HEK293 (cell line): ENCODE measurements around the gene BPHL.

ENCODE experiments used
- CTCF ChIA-PET: fragments of 350-600 bp; formaldehyde crosslinking; extraction: SDS; loops from one replicate; lab custom pipeline; 2021; ENCODE audit warnings: antibody characterized with exemption; lab: Yijun Ruan, JAX
- POLR2A ChIA-PET: fragments of 300-600 bp; formaldehyde crosslinking; extraction: SDS; loops from one replicate; lab custom pipeline; 2020; ENCODE audit warnings: antibody characterized with exemption, inconsistent platforms; lab: Yijun Ruan, JAX
- H3K27ac ChIP-seq: fragments of 200-500 bp; sonication (Bioruptor generic); 2 replicates; pipeline ENCODE4 v1.5.1; 2014; ENCODE audit warnings: low read depth, low read length, control low read depth, inconsistent platforms; ENCODE audit errors: extremely low read depth
- H3K36me3 ChIP-seq, 2 experiments: fragments of 200-500 bp in 1 of 2; sonication (Bioruptor generic) in 1 of 2; 1 replicate in 1 of 2; 2 replicates in 1 of 2; pipeline ENCODE4 v1.5.1; 2014 to 2017; ENCODE audit warnings: inconsistent platforms in 2 of 2, low read length in 2 of 2; ENCODE audit not compliant: control insufficient read depth in 2 of 2, insufficient read depth in 1 of 2
- H3K4me1 ChIP-seq: fragments of 200-500 bp; sonication (Bioruptor generic); 2 replicates; pipeline ENCODE4 v1.5.1; 2014; ENCODE audit warnings: mild to moderate bottlenecking, low read length, inconsistent platforms; ENCODE audit not compliant: control insufficient read depth, insufficient read depth
- H3K4me3 ChIP-seq: 2 replicates; pipeline ENCODE4 v1.5.1; 2011; ENCODE audit warnings: low read depth, mild to moderate bottlenecking, control low read depth, low read length, moderate library complexity
- H3K9me3 ChIP-seq: fragments of 200-500 bp; sonication (Bioruptor generic); 2 replicates; pipeline ENCODE4 v1.5.1; 2014; ENCODE audit warnings: low read depth, low read length, inconsistent platforms; ENCODE audit not compliant: control insufficient read depth, insufficient read depth
- SP2 ChIP-seq: fragments of 450-650 bp; formaldehyde crosslinking; IDR thresholded peaks from 2 replicates; pipeline ENCODE4 v1.5.1; 2016; ENCODE audit warnings: missing biosample characterization, missing genetic modification characterization
- ZFHX2 ChIP-seq: fragments of 450-650 bp; formaldehyde crosslinking; conservative IDR thresholded peaks from 2 replicates; pipeline ENCODE4 v1.5.1; 2016; ENCODE audit warnings: missing biosample characterization, missing genetic modification characterization
- ZFP3 ChIP-seq: fragments of 450-650 bp; formaldehyde crosslinking; IDR thresholded peaks from 2 replicates; pipeline ENCODE4 v1.5.1; 2016; ENCODE audit warnings: low read depth, missing biosample characterization, missing genetic modification characterization
- ZFP37 ChIP-seq: fragments of 450-650 bp; formaldehyde crosslinking; IDR thresholded peaks from 2 replicates; pipeline ENCODE4 v1.5.1; 2016; ENCODE audit warnings: missing biosample characterization, missing genetic modification characterization
- ZFP41 ChIP-seq: fragments of 450-650 bp; formaldehyde crosslinking; IDR thresholded peaks from 2 replicates; pipeline ENCODE4 v1.5.1; 2016; ENCODE audit warnings: missing biosample characterization, missing genetic modification characterization, borderline replicate concordance
- ZNF138 ChIP-seq: fragments of 450-650 bp; formaldehyde crosslinking; IDR thresholded peaks from 2 replicates; pipeline ENCODE4 v1.5.1; 2016; ENCODE audit warnings: missing biosample characterization, missing genetic modification characterization, borderline replicate concordance
- ZNF202 ChIP-seq: fragments of 450-650 bp; formaldehyde crosslinking; IDR thresholded peaks from 2 replicates; pipeline ENCODE4 v1.5.1; 2016; ENCODE audit warnings: missing biosample characterization, missing genetic modification characterization, borderline replicate concordance
- ZNF221 ChIP-seq: fragments of 450-650 bp; formaldehyde crosslinking; IDR thresholded peaks from 2 replicates; pipeline ENCODE4 v1.5.1; 2017; ENCODE audit warnings: missing biosample characterization, missing genetic modification characterization, borderline replicate concordance
- ZNF223 ChIP-seq: fragments of 450-650 bp; formaldehyde crosslinking; IDR thresholded peaks from 2 replicates; pipeline ENCODE4 v1.5.1; 2016; ENCODE audit warnings: missing biosample characterization, missing genetic modification characterization
- ZNF239 ChIP-seq: fragments of 450-650 bp; formaldehyde crosslinking; IDR thresholded peaks from 2 replicates; pipeline ENCODE4 v1.5.1; 2016; ENCODE audit warnings: missing biosample characterization, missing genetic modification characterization
- ZNF473 ChIP-seq: fragments of 450-650 bp; formaldehyde crosslinking; IDR thresholded peaks from 2 replicates; pipeline ENCODE4 v1.5.1; 2017; ENCODE audit warnings: missing biosample characterization, missing genetic modification characterization
- ZNF48 ChIP-seq: fragments of 450-650 bp; formaldehyde crosslinking; IDR thresholded peaks from 2 replicates; pipeline ENCODE4 v1.5.1; 2016; ENCODE audit warnings: missing biosample characterization, missing genetic modification characterization
- ZNF664 ChIP-seq: fragments of 450-650 bp; formaldehyde crosslinking; IDR thresholded peaks from 2 replicates; pipeline ENCODE4 v1.5.1; 2016; ENCODE audit warnings: missing biosample characterization, missing genetic modification characterization
- ZNF707 ChIP-seq: fragments of 450-650 bp; formaldehyde crosslinking; IDR thresholded peaks from 2 replicates; pipeline ENCODE4 v1.5.1; 2016; ENCODE audit warnings: missing biosample characterization, missing genetic modification characterization
- ZNF76 ChIP-seq: fragments of 450-650 bp; formaldehyde crosslinking; IDR thresholded peaks from 2 replicates; pipeline ENCODE4; 2016; ENCODE audit warnings: low read depth, missing biosample characterization, missing genetic modification characterization, borderline replicate concordance
- ZSCAN30 ChIP-seq: fragments of 450-650 bp; IDR thresholded peaks from 2 replicates; pipeline ENCODE4 v1.5.1; 2018; ENCODE audit warnings: missing biosample characterization, mild to moderate bottlenecking, missing genetic modification characterization, moderate library complexity
- TF ChIP-seq, protein P1 (sequence below): fragments of 450-650 bp; formaldehyde crosslinking; IDR thresholded peaks from 2 replicates; pipeline ENCODE4 v1.5.1; 2016; ENCODE audit warnings: missing biosample characterization, missing genetic modification characterization
- TF ChIP-seq, protein P2 (sequence below): fragments of 450-650 bp; formaldehyde crosslinking; IDR thresholded peaks from 2 replicates; pipeline ENCODE4 v1.5.1; 2016; ENCODE audit warnings: missing biosample characterization, missing genetic modification characterization, low read depth

BPHL gene

DNA sequence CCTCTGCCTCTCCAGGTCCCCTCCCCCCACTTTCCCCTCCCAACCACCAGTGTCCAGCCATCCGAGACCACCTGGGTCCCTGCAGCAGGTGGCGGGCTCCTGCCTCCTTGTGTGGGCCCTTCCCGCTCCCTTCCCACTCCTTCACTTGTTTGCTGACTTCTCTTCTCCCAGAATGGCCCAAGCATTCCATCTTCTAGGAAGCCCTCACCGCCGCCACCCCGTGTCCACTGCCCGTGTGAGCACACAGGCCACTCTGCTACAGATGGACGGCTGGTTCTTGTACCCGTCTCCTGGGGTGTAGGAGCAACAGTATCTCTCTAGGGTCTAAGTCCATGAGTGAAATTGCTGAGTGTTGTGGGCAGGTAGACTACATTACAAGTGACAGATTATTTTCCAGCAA, 15.0 kb downstream of the BPHL start:
- POLR2A ChIA-PET = interaction anchor here (0.9 kb wide), 1 partner anchor 93 kb away, joined by 4 read pairs; no protein-coding TSS in a partner anchor
- H3K27ac ChIP-seq = no peak overlapping the region
- no peaks in the 10 kb centered on the region for H3K4me1 ChIP-seq
- CTCF ChIA-PET = interaction anchor here (0.6 to 1.0 kb wide), 3 partner anchors 10 to 117 kb away, joined by 3 to 4 read pairs (median 3); no protein-coding TSS in a partner anchor
- TF ChIP-seq, protein P1, sequence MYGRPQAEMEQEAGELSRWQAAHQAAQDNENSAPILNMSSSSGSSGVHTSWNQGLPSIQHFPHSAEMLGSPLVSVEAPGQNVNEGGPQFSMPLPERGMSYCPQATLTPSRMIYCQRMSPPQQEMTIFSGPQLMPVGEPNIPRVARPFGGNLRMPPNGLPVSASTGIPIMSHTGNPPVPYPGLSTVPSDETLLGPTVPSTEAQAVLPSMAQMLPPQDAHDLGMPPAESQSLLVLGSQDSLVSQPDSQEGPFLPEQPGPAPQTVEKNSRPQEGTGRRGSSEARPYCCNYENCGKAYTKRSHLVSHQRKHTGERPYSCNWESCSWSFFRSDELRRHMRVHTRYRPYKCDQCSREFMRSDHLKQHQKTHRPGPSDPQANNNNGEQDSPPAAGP = no peak
- TF ChIP-seq ZNF223 (tag by site-specific recombination) = no peak
- no peak for TF ChIP-seq ZFP3 (tag by site-specific recombination)
- no peak for TF ChIP-seq ZNF707 (tag by site-specific recombination)
- TF ChIP-seq ZNF76 (tag by site-specific recombination) = no peak
- TF ChIP-seq ZNF473 (tag by site-specific recombination) = no peak
- TF ChIP-seq ZSCAN30 = no peak
- no peak for TF ChIP-seq ZNF664
- no peak for TF ChIP-seq ZNF221 (tag by site-specific recombination)
- no peak for TF ChIP-seq ZFP41 (tag by site-specific recombination)
- no peak for TF ChIP-seq ZFP37 (tag by site-specific recombination)
- H3K9me3 ChIP-seq = no peaks in the 10 kb centered on the region
- no peak overlapping the region for H3K4me3 ChIP-seq
- H3K36me3 ChIP-seq = peaks cover 10 to 62% of the 10 kb centered on the region in 2 experiments; a peak in 2 of 3 replicates

DNA sequence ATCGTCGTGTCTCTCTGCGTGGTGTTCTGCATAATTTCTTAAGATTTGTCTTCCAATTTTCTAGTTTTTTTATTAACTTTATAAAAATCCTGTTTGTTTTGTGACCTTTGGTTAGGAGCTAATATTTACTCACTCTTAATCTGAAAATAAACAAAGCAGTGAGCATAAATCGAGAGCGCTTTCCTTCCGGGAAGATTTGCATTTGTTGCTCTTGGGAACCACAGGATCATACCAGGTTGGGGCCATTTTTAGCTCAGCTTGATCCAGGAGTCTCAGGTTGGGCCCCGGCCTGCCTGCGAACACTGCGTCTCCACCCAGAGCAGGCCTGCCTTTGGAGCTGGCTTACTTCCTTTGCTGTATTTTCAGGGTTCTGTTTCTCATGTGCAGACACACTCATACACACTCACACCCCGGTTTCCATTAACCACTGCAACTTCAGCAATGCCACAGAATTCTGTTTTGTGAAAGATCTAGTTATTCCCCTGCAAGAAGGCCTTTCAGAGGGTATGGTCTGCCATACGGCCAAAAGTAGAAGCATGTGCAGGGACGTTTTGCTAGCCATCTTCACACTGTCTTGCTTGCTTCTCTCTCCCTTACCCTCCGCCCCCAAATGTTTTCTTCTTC, 17.3 kb downstream of the BPHL start:
- H3K36me3 ChIP-seq = peaks cover 4 to 61% of the 10 kb centered on the region in 2 experiments; a peak in 2 of 3 replicates
- TF ChIP-seq ZNF239 (no peak), ZNF48 (tag by site-specific recombination) (no peak), ZFHX2 (tag by site-specific recombination) (no peak)
- TF ChIP-seq, all 188 proteins: peak for 0
- ChIA-PET POLR2A (interaction anchor here (1.4 kb wide), 1 partner anchor 21 kb away, joined by 5 read pairs; the partner anchor contains the start of gene TUBB2A), CTCF (interaction anchor here (0.8 to 1.2 kb wide), 2 partner anchors 10 to 116 kb away, joined by 3 to 4 read pairs; no protein-coding TSS in a partner anchor)
- no peak overlapping the region for H3K4me3 ChIP-seq
- no peak overlapping the region for H3K27ac ChIP-seq
- no peaks in the 10 kb centered on the region for H3K9me3 ChIP-seq
- no peaks in the 10 kb centered on the region for H3K4me1 ChIP-seq

GRCh38 chr6:3136292-3137011, 17.9 kb downstream of the BPHL start:
- POLR2A ChIA-PET = interaction anchor here (1.4 kb wide), 1 partner anchor 21 kb away, joined by 5 read pairs; the partner anchor contains the start of gene TUBB2A
- Histone ChIP-seq H3K4me3 (no peak overlapping the region), H3K36me3 (peaks cover 8 to 56% of the 10 kb centered on the region in 2 experiments; a peak in 2 of 3 replicates), H3K27ac (no peak overlapping the region), H3K4me1 (no peaks in the 10 kb centered on the region), H3K9me3 (no peaks in the 10 kb centered on the region)
- CTCF ChIA-PET = interaction anchor here (0.6 to 1.2 kb wide), 4 partner anchors 11 to 748 kb away, joined by 3 to 4 read pairs (median 3); no protein-coding TSS in a partner anchor
- TF ChIP-seq ZNF48 (tag by site-specific recombination) (no peak), ZNF138 (tag by site-specific recombination) (no peak), ZNF202 (tag by site-specific recombination) (no peak), SP2 (no peak)
- TF ChIP-seq, protein P2, sequence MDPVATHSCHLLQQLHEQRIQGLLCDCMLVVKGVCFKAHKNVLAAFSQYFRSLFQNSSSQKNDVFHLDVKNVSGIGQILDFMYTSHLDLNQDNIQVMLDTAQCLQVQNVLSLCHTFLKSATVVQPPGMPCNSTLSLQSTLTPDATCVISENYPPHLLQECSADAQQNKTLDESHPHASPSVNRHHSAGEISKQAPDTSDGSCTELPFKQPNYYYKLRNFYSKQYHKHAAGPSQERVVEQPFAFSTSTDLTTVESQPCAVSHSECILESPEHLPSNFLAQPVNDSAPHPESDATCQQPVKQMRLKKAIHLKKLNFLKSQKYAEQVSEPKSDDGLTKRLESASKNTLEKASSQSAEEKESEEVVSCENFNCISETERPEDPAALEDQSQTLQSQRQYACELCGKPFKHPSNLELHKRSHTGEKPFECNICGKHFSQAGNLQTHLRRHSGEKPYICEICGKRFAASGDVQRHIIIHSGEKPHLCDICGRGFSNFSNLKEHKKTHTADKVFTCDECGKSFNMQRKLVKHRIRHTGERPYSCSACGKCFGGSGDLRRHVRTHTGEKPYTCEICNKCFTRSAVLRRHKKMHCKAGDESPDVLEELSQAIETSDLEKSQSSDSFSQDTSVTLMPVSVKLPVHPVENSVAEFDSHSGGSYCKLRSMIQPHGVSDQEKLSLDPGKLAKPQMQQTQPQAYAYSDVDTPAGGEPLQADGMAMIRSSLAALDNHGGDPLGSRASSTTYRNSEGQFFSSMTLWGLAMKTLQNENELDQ (tag by site-specific recombination) = no peak
